ENCODE results near the gene XRRA1. TPM values are rescaled to one million over a fixed set of nuclear protein-coding genes. Genes with fewer than 3 reads are reported as not detected.

The XRRA1 gene
- total and polyA plus RNA-seq, 9 donors, result 4.2 to 31.1 (median 13.0) TPM

DNA sequence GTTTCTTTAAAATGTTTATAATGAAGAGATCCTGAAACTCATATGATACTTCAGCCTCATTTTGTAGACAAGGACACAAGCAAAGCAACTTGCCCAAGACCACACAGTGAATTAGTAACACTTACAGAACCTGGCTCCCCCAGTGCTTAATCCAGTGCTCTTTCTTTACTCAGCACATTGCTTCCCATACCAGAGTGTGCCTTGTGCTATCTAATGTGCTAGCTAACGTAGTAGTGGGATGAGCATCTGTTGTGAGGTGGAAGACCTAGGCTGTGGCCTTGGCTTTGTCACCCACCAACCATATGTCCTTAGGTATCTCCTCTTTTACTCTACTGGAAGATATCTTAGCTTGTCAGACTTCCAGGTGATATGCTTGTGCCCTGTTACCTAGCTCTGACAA, 5.3 kb upstream of the XRRA1 start:
- Histone ChIP-seq H3K27ac (no peak overlapping the region), H3K4me3 (no peak overlapping the region), H3K4me1 (ENCODE audit: insufficient read depth) (peaks cover 6% of the 10 kb centered on the region), H3K27me3 (no peaks in the 10 kb centered on the region), H3K9me3 (no peaks in the 10 kb centered on the region), H3K36me3 (no peaks in the 10 kb centered on the region)
- DNase-seq, result no peak
- no peak for TF ChIP-seq EP300 (IDR thresholded peaks at IDR 0.05)
- WGBS, 3 donors, result 87 to 92% (median 90%) methylated on average over 1 of the region's 1 CpG
- intact Hi-C loops (cut with DNase I), result no loop called here

DNA sequence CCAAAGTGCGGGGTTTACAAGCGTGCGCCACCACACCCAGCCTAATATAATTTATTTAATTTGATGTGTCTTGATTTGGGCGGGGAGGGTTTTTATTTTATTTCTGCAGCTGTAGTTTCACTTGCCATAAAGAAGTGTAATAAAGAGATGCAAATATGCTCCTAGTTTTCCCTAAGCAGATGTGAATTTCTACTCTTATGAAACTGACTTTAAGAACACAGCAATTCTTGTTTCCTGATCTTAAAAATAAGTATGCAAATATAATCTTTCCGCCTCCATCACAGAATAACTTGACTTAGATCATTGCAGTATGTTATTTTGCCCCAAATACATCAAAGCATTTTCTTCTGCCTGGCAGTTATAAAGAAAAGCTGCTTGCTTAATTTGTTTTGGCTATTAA, 4.6 kb upstream of the XRRA1 start:
- no peak for TF ChIP-seq EP300 (IDR thresholded peaks at IDR 0.05)
- H3K36me3 ChIP-seq, result no peaks in the 10 kb centered on the region
- WGBS, 3 donors, result 89 to 95% (median 95%) methylated on average over 5 of the region's 5 CpGs
- intact Hi-C loops (cut with DNase I), result no loop called here
- H3K4me1 ChIP-seq (ENCODE audit: insufficient read depth), result peaks cover 6% of the 10 kb centered on the region
- H3K9me3 ChIP-seq, result no peaks in the 10 kb centered on the region
- DNase-seq, result no peak
- H3K27me3 ChIP-seq, result no peaks in the 10 kb centered on the region
- no peak overlapping the region for H3K4me3 ChIP-seq
- H3K27ac ChIP-seq, result no peak overlapping the region

DNA sequence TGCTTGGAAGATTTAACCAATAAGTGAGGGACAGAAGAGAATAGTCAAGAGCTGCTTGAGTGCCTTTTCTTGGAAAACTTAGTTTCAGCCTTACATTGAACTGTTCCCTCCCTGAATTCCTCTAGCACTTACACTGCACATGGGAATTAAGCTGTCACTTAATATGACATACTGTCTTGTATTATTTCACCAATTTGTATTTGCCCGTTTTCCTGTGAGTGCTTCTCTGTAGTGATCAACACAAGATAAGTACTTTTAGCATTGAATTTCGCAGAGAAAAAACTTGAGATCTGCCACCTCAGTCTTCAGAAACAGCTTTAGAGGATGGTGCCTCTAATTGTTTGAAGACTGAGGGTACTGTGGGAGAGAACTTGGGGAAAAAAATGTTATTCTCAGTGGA, 3.9 kb upstream of the XRRA1 start:
- TF ChIP-seq, protein P1, sequence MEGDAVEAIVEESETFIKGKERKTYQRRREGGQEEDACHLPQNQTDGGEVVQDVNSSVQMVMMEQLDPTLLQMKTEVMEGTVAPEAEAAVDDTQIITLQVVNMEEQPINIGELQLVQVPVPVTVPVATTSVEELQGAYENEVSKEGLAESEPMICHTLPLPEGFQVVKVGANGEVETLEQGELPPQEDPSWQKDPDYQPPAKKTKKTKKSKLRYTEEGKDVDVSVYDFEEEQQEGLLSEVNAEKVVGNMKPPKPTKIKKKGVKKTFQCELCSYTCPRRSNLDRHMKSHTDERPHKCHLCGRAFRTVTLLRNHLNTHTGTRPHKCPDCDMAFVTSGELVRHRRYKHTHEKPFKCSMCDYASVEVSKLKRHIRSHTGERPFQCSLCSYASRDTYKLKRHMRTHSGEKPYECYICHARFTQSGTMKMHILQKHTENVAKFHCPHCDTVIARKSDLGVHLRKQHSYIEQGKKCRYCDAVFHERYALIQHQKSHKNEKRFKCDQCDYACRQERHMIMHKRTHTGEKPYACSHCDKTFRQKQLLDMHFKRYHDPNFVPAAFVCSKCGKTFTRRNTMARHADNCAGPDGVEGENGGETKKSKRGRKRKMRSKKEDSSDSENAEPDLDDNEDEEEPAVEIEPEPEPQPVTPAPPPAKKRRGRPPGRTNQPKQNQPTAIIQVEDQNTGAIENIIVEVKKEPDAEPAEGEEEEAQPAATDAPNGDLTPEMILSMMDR (IDR thresholded peaks at IDR 0.05), result no peak
- no peak for TF ChIP-seq POLR2A (IDR thresholded peaks at IDR 0.05)
- TF ChIP-seq EP300 (IDR thresholded peaks at IDR 0.05), result no peak

DNA sequence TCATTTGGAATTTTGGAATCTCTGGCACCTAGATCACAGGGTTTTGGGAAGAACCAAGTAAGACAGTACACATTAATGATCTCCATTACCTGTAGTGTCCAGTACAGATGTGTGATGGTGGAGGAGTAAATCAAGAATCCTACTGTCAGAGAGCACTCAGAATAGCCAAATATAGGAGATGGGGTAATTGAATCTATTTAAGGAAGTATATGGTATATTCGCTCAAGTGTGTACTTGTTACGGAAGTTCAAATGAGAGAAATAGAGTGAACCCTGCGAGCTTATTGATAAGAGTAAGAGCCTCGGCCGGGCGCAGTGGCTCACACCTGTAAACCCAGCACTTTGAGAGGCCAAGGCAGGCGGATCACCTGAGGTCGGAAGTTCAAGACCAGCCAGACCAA, 2.3 kb upstream of the XRRA1 start:
- intact Hi-C loops (cut with DNase I), result no loop called here
- DNase-seq, result no peak
- H3K4me1 ChIP-seq (ENCODE audit: insufficient read depth), result peaks cover 5% of the 10 kb centered on the region

More for the DNA sequence above, 3.9 kb upstream of the XRRA1 start:
- H3K4me3 ChIP-seq, result no peak overlapping the region
- DNase-seq, result no peak
- H3K9me3 ChIP-seq, result no peaks in the 10 kb centered on the region
- peaks cover 6% of the 10 kb centered on the region for H3K4me1 ChIP-seq (ENCODE audit: insufficient read depth)
- intact Hi-C loops (cut with DNase I), result no loop called here
- WGBS, 3 donors, result 62 to 74% (median 73%) methylated on average over 2 of the region's 2 CpGs
- H3K36me3 ChIP-seq, result no peaks in the 10 kb centered on the region
- no peak overlapping the region for H3K27ac ChIP-seq
- H3K27me3 ChIP-seq, result no peaks in the 10 kb centered on the region

DNA sequence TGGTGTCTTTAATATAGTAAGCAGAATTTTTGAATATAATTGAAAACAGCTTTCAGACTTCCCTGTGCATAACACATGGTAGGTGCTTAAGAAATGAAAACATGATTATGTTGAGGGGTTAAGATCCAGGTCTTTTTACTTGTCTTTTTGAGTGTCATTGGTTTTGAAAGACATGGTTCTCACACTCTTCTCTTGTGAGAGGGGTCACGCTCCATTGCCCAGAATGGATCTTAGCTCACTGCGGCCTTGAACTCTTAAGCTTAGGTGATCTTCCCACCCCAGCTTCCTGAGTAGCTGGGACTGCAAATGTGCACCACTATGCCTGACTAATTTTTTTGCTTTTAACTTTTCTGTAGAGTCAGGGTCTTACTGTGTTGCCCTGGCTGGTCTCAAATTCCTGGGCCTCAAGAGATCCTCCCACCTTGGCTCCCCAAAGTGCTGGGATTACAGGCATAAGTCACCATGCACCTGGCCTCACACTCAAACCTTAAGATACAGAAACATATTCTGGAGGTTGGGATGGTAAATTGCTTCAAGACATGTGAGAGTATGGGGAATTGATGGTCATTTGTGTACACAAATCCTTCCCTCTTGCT, 1.6 kb upstream of the XRRA1 start:
- Histone ChIP-seq H3K27ac (no peak overlapping the region), H3K27me3 (no peaks in the 10 kb centered on the region), H3K36me3 (no peaks in the 10 kb centered on the region), H3K4me1 (ENCODE audit: insufficient read depth) (peaks cover 5% of the 10 kb centered on the region), H3K9me3 (no peaks in the 10 kb centered on the region), H3K4me3 (peak overlapping the region; percentile 96)
- DNase-seq, result no peak
- 57 to 61% (median 59%) methylated on average over 2 of the region's 2 CpGs for WGBS, 3 donors
- intact Hi-C loops (cut with DNase I), result no loop called here
- no peak for TF ChIP-seq POLR2A (IDR thresholded peaks at IDR 0.05)
- TF ChIP-seq, protein P1 (IDR thresholded peaks at IDR 0.05), result no peak
- TF ChIP-seq EP300 (IDR thresholded peaks at IDR 0.05), result no peak

More for the DNA sequence above, 2.3 kb upstream of the XRRA1 start:
- 87 to 95% (median 89%) methylated on average over 8 of the region's 8 CpGs for WGBS, 3 donors
- H3K36me3 ChIP-seq, result no peaks in the 10 kb centered on the region
- H3K9me3 ChIP-seq, result no peaks in the 10 kb centered on the region
- TF ChIP-seq EP300 (IDR thresholded peaks at IDR 0.05) (no peak), POLR2A (IDR thresholded peaks at IDR 0.05) (no peak)
- TF ChIP-seq, protein P1 (IDR thresholded peaks at IDR 0.05), result no peak
- no peaks in the 10 kb centered on the region for H3K27me3 ChIP-seq
- H3K4me3 ChIP-seq, result no peak overlapping the region
- no peak overlapping the region for H3K27ac ChIP-seq

Data from ovary (tissue), 9 donors.